WTC11 (cell line): ENCODE data around the gene KRTAP13-3.

Source experiments
- ESRRA ChIP-seq: sonication (generic); formaldehyde crosslinking; IDR thresholded peaks from 2 replicates; pipeline ENCODE4 v1.8.1; 2022; ENCODE audit warnings: mild to moderate bottlenecking, missing genetic modification reagents, borderline replicate concordance
- FOXK1 ChIP-seq: sonication (generic); formaldehyde crosslinking; IDR thresholded peaks from 2 replicates; pipeline ENCODE4 v1.8.0; 2022; ENCODE audit warnings: mild to moderate bottlenecking, moderate library complexity, missing genetic modification reagents
- JUN ChIP-seq: sonication (generic); formaldehyde crosslinking; IDR thresholded peaks from 2 replicates; pipeline ENCODE4 v1.8.0; 2023; ENCODE audit warnings: mild to moderate bottlenecking, missing genetic modification reagents
- NFYB ChIP-seq: sonication (generic); formaldehyde crosslinking; conservative IDR thresholded peaks from 2 replicates; pipeline ENCODE4 v1.8.0; 2022; ENCODE audit warnings: low read depth, missing genetic modification reagents
- NR3C1 ChIP-seq: sonication (generic); formaldehyde crosslinking; conservative IDR thresholded peaks from 2 replicates; pipeline ENCODE4 v1.8.1; 2023; ENCODE audit warnings: low read depth, mild to moderate bottlenecking, missing genetic modification reagents
- ZNF317 ChIP-seq: sonication (generic); formaldehyde crosslinking; IDR thresholded peaks from 2 replicates; pipeline ENCODE4 v1.8.1; 2023; ENCODE audit warnings: low read depth, mild to moderate bottlenecking, moderate library complexity, missing genetic modification reagents, borderline replicate concordance
- ZNF416 ChIP-seq: fragments of 250-450 bp; sonication (Bioruptor Pico); IDR thresholded peaks from 2 replicates; pipeline ENCODE4 v1.9.0; 2021; ENCODE audit warnings: mild to moderate bottlenecking, inconsistent platforms
- TF ChIP-seq, protein P1 (sequence below): fragments of 200-600 bp; IDR thresholded peaks from 2 replicates; pipeline ENCODE4 v1.8.0; 2022; ENCODE audit warnings: antibody characterized with exemption
- TF ChIP-seq, protein P2 (sequence below): sonication (generic); formaldehyde crosslinking; IDR thresholded peaks from 2 replicates; pipeline ENCODE4 v1.8.1; 2023; ENCODE audit warnings: mild to moderate bottlenecking, missing genetic modification reagents, moderate library complexity
- TF ChIP-seq, protein P3 (sequence below): sonication (generic); formaldehyde crosslinking; IDR thresholded peaks from 2 replicates; pipeline ENCODE4 v1.8.0; 2022; ENCODE audit warnings: mild to moderate bottlenecking, missing genetic modification reagents
- TF ChIP-seq, protein P4 (sequence below): fragments of 250-450 bp; sonication (Bioruptor Pico); IDR thresholded peaks from 2 replicates; pipeline ENCODE4 v1.9.0; 2021; ENCODE audit warnings: mild to moderate bottlenecking
- TF ChIP-seq, protein P5 (sequence below): fragments of 250-450 bp; sonication (Bioruptor Pico); IDR thresholded peaks from 2 replicates; pipeline ENCODE4 v2.1.2; 2022; ENCODE audit warnings: mild to moderate bottlenecking, moderate library complexity
- TF ChIP-seq, protein P6 (sequence below): sonication (generic); formaldehyde crosslinking; IDR thresholded peaks from 2 replicates; pipeline ENCODE4 v1.8.1; 2023; ENCODE audit warnings: mild to moderate bottlenecking, missing genetic modification reagents

DNA sequence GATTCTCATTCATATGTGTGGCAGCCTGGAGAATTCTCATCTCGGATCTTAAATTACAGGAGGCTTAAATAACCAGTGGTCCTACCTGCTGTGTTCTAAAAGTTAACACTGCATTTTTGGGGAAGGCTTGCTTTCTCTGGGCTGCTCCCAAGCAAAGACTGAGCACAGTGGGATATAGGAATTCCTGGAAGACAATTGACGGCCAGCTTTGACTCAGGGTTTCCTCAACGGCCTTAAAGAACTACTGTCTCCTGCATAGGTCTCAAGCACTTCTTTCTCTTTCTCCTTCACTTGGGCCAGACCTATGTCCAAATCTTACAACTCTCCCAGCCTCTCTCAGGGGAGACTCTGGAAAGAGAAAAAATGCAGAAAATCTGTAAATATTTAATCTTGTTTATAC is 1.0 kb upstream of the KRTAP13-3 start:
- TF ChIP-seq, protein P1, sequence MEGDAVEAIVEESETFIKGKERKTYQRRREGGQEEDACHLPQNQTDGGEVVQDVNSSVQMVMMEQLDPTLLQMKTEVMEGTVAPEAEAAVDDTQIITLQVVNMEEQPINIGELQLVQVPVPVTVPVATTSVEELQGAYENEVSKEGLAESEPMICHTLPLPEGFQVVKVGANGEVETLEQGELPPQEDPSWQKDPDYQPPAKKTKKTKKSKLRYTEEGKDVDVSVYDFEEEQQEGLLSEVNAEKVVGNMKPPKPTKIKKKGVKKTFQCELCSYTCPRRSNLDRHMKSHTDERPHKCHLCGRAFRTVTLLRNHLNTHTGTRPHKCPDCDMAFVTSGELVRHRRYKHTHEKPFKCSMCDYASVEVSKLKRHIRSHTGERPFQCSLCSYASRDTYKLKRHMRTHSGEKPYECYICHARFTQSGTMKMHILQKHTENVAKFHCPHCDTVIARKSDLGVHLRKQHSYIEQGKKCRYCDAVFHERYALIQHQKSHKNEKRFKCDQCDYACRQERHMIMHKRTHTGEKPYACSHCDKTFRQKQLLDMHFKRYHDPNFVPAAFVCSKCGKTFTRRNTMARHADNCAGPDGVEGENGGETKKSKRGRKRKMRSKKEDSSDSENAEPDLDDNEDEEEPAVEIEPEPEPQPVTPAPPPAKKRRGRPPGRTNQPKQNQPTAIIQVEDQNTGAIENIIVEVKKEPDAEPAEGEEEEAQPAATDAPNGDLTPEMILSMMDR, result no peak
- TF ChIP-seq ZNF317 (CRISPR knock-in tag) (no peak), ZNF416 (CRISPR knock-in tag) (no peak), ESRRA (CRISPR knock-in tag) (no peak), NFYB (CRISPR knock-in tag) (no peak), FOXK1 (CRISPR knock-in tag) (no peak), NR3C1 (CRISPR knock-in tag) (no peak), JUN (CRISPR knock-in tag) (no peak)
- TF ChIP-seq, protein P2, sequence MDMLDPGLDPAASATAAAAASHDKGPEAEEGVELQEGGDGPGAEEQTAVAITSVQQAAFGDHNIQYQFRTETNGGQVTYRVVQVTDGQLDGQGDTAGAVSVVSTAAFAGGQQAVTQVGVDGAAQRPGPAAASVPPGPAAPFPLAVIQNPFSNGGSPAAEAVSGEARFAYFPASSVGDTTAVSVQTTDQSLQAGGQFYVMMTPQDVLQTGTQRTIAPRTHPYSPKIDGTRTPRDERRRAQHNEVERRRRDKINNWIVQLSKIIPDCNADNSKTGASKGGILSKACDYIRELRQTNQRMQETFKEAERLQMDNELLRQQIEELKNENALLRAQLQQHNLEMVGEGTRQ (CRISPR knock-in tag), result no peak
- TF ChIP-seq, protein P3, sequence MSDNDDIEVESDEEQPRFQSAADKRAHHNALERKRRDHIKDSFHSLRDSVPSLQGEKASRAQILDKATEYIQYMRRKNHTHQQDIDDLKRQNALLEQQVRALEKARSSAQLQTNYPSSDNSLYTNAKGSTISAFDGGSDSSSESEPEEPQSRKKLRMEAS, result no peak
- TF ChIP-seq, protein P4, sequence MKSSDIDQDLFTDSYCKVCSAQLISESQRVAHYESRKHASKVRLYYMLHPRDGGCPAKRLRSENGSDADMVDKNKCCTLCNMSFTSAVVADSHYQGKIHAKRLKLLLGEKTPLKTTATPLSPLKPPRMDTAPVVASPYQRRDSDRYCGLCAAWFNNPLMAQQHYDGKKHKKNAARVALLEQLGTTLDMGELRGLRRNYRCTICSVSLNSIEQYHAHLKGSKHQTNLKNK (CRISPR knock-in tag), result no peak
- TF ChIP-seq, protein P5, sequence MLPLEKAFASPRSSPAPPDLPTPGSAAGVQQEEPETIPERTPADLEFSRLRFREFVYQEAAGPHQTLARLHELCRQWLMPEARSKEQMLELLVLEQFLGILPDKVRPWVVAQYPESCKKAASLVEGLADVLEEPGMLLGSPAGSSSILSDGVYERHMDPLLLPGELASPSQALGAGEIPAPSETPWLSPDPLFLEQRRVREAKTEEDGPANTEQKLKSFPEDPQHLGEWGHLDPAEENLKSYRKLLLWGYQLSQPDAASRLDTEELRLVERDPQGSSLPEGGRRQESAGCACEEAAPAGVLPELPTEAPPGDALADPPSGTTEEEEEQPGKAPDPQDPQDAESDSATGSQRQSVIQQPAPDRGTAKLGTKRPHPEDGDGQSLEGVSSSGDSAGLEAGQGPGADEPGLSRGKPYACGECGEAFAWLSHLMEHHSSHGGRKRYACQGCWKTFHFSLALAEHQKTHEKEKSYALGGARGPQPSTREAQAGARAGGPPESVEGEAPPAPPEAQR (CRISPR knock-in tag), result no peak
- TF ChIP-seq, protein P6, sequence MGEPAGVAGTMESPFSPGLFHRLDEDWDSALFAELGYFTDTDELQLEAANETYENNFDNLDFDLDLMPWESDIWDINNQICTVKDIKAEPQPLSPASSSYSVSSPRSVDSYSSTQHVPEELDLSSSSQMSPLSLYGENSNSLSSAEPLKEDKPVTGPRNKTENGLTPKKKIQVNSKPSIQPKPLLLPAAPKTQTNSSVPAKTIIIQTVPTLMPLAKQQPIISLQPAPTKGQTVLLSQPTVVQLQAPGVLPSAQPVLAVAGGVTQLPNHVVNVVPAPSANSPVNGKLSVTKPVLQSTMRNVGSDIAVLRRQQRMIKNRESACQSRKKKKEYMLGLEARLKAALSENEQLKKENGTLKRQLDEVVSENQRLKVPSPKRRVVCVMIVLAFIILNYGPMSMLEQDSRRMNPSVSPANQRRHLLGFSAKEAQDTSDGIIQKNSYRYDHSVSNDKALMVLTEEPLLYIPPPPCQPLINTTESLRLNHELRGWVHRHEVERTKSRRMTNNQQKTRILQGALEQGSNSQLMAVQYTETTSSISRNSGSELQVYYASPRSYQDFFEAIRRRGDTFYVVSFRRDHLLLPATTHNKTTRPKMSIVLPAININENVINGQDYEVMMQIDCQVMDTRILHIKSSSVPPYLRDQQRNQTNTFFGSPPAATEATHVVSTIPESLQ (CRISPR knock-in tag), result no peak
